SH-SY5Y (cell line): ENCODE data around the gene PDE4D.

Source experiments
- GATA2 ChIP-seq: IDR thresholded peaks from 2 replicates; pipeline ENCODE4 v1.6.1; 2011; ENCODE audit warnings: mild to moderate bottlenecking, low read depth, low read length
- GATA3 ChIP-seq: IDR thresholded peaks from 2 replicates; pipeline ENCODE4 v1.6.1; 2011; ENCODE audit warnings: low read depth, mild to moderate bottlenecking, low read length, moderate library complexity

GRCh38 chr5:59251627-59252026 lies 641.9 kb downstream of the PDE4D start:
- no peak for TF ChIP-seq GATA3
- no peak for TF ChIP-seq GATA2
